GM18526 (cell line): Measurements from ENCODE around the gene OR12D1.

Experiments
- POLR2A ChIP-seq: IDR thresholded peaks from 3 replicates; pipeline ENCODE4 v1.6.1; 2011; ENCODE audit not compliant: insufficient read length; ENCODE audit errors: extremely low read depth

The OR12D1 gene

GRCh38 chr6:29414588-29414987 is at the start of gene OR12D1:
Gene OR12D1 (plus strand): TSS chr6:29414928.
- no peak for TF ChIP-seq POLR2A

GRCh38 chr6:29368765-29369164 is 46.0 kb upstream of the OR12D1 start, which contains the start of gene OR5V1:
Gene OR5V1 (minus strand): TSS chr6:29368865. CDS start chr6:29356195, 12,670 bp downstream.
- no peak for TF ChIP-seq POLR2A

GRCh38 chr6:29375191-29375590 is 39.5 kb upstream of the OR12D1 start, which contains the start of gene OR12D3:
Gene OR12D3 (minus strand): TSS chr6:29375291. CDS start chr6:29375287, 4 bp downstream.
- TF ChIP-seq POLR2A, result no peak

- no peak for TF ChIP-seq POLR2A
Measured at GRCh38 chr6:29376003-29376402, 38.7 kb upstream of the OR12D1 start.

GRCh38 chr6:29388533-29388932 is 26.2 kb upstream of the OR12D1 start:
- TF ChIP-seq POLR2A, result no peak

GRCh38 chr6:29395331-29395730 is 19.4 kb upstream of the OR12D1 start, which contains the start of gene OR12D2:
Gene OR12D2 (plus strand): TSS chr6:29395631. CDS start chr6:29396700, 1,069 bp downstream.
- TF ChIP-seq POLR2A, result no peak

- TF ChIP-seq POLR2A, result no peak
Measured at GRCh38 chr6:29399525-29399924, 15.2 kb upstream of the OR12D1 start.

- no peak for TF ChIP-seq POLR2A
Measured at GRCh38 chr6:29403801-29404200, 10.9 kb upstream of the OR12D1 start.

GRCh38 chr6:29419516-29419915 is 4.8 kb downstream of the OR12D1 start:
- no peak for TF ChIP-seq POLR2A

GRCh38 chr6:29424168-29424567 is 9.4 kb downstream of the OR12D1 start:
- no peak for TF ChIP-seq POLR2A

- no peak for TF ChIP-seq POLR2A
Measured at GRCh38 chr6:29424575-29424974, 9.8 kb downstream of the OR12D1 start.

- no peak for TF ChIP-seq POLR2A
Measured at GRCh38 chr6:29425075-29425474, 10.3 kb downstream of the OR12D1 start.

GRCh38 chr6:29426654-29427053 is 11.9 kb downstream of the OR12D1 start:
- TF ChIP-seq POLR2A, result no peak

- TF ChIP-seq POLR2A, result no peak
Measured at GRCh38 chr6:29439006-29439405, 24.3 kb downstream of the OR12D1 start, which contains the start of gene OR10C1. Gene OR10C1 (plus strand): TSS chr6:29439306. CDS start chr6:29440016, 710 bp downstream.

GRCh38 chr6:29442719-29443118 is 28.0 kb downstream of the OR12D1 start:
- TF ChIP-seq POLR2A, result no peak

- TF ChIP-seq POLR2A, result no peak
Measured at GRCh38 chr6:29447670-29448069, 32.9 kb downstream of the OR12D1 start.

GRCh38 chr6:29451471-29452193 is 36.9 kb downstream of the OR12D1 start:
- no peak for TF ChIP-seq POLR2A
